Vagina (tissue), 2 donors: ENCODE measurements around the gene ZRANB3.
"Not testable (repeated sequence)": the region's sequence is repeated elsewhere in the genome, so short reads cannot be mapped to it uniquely, and the experiment has no call there.

Experiments used
- CTCF ChIP-seq, 3 experiments: fragments of 450-650 bp in 2 of 3; fragments of 200-600 bp in 1 of 3; sonication (generic) in 1 of 3; IDR thresholded peaks; one replicate each; pipeline ENCODE4 v1.5.1; 2017 to 2019; ENCODE audit warnings: antibody characterized with exemption in 3 of 3, mild to moderate bottlenecking in 2 of 3, moderate library complexity in 2 of 3
- POLR2A ChIP-seq, 2 donors: fragments of 450-650 bp; IDR thresholded peaks; one replicate each; pipeline ENCODE4 v1.6.1; 2017; ENCODE audit warnings: antibody characterized with exemption in 2 of 2, mild to moderate bottlenecking in 2 of 2, moderate library complexity in 2 of 2
- POLR2AphosphoS5 ChIP-seq, 2 donors: sonication (generic); formaldehyde crosslinking; IDR thresholded peaks; one replicate each; pipeline ENCODE4 v1.9.0; 2017; ENCODE audit warnings: antibody characterized with exemption in 2 of 2, mild to moderate bottlenecking in 2 of 2, low read depth in 1 of 2; ENCODE audit not compliant: insufficient read depth in 1 of 2

- TF ChIP-seq CTCF (IDR thresholded peaks at IDR 0.05); POLR2A (IDR thresholded peaks at IDR 0.05); POLR2AphosphoS5 (IDR thresholded peaks at IDR 0.05; ENCODE audit: insufficient read depth in 1 of 2, low read depth in 1 of 2): not testable (repeated sequence)
These were observed 95.9 kb downstream of the ZRANB3 start for GRCh38 chr2:135435155-135435554.
